ENCODE results near the gene DHODH.
"Not testable (repeated sequence)": the region's sequence is repeated elsewhere in the genome, so short reads cannot be mapped to it uniquely, and the experiment has no call there.

The DHODH gene

DNA sequence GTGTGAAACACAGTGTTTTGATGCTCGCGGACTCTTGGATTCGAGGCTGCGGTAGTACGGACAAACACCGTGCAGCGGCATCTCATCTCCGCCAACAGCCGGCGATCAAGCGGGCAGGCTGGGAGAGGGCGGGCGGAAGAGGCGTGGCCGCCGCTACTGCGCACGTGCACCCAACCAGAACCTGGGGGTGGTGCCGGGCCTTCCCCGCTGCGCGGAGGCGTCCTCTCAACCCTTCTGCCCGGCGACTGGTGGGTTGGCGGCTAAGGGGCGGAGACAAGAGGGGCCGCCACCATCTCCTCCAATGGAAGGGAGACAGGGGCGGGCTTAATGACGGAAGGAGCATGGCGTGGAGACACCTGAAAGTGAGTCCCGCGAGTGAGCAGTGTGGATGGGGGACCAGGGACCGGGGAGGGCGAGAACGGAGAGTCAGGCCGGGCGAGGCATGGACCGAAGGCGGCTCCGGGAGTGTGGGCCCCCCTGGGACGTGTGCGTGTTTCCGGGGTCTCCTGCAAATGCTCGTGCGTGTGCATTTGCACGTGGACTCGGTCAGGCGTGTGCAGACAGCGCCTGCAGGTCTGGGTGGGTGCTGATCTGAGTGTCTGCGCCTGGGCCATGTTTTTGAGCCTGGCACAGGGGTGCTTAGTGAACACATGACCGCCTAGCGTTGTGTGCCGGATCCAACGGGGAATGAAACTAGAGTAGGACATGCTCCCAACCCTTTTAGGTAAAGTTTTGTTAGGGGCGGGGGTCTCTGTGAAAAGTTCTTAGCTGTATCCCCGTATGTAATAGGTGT, at the start of gene DHODH:
DHODH (plus strand) TSS at position 321 of the 793 bp plus-strand sequence; CDS start at position 342, 21 bp downstream.
- DNase-seq = peak; percentile 98

DNA sequence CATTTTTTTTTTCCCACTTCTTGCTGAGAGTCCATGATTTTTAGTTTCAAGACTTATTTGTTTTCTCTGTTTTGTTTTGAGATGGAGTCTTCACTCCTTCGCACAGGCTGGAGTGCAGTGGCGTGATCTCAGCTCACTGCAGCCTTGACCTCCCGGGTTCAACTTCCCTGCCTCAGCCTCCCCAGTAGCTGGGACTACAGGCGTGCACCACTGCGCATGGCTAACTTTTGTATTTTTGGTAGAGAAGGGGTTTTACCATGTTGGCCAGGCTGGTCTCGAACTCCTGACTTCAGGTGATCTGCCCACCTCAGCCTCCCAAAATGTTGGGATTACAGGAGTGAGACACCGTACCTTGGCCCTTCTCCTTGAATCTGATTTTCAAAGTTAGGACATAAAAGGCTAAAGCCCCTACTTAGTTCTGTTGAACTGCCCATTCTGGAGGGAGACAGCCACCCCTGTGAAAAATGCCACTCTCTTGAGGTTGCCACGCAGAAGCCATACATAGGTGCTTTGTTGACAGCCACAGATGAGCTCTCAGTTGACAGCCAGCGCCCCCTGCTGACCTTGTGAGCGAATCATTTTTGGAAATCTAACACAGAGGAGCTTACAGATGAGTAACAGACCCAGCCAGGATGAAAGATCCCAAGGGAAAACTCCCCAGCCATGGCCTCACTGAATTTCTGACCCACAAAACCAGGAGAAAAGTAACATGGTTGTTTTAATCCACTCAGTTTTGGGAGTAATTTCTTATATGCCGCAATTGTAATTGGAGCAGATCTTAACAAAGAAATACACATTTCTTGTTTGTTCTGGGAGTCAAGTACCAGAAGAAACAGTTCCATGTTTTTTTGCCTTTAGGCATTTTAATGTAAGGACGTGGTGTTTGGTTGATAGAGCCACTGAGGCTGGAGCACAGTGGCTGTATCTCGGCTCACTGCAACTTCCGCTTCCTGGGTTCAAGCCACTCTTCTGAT, 47.2 kb upstream of the DHODH start:
- peak; percentile 77 to 81 for DNase-seq

DNA sequence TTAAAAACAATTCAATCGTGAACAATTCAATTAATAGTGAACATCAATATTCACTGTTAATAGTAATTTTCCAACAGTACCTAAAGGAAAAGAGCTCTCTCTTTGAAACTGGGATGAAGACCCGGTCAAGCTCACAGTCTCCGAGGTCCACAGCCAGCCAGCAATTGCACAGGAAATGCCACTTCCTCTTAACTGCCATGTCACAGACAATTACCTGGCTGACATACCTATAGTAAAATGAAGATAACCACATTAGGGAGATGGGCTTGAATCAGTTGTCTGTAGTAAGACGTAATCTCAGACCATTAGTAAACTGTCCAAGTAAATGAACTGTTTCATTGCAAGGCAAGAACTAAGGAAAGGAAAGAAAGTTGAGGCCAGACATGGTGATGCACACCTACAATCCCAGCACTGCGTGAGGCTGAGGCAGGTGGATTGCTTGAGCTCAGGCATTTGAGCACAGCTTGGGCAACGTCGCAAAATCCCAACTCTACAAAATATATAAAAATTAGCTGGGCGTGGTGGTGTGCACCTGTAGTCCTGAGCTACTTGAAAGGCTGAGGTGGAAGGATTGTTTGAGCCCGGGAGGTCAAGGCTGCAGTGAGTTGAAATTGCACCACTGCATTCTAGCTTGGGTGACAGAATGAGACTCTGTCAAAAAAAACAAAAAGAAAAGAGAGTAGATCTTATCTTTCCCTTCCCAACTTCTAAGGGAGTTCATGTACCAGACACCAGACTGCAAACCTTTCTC, 45.2 kb upstream of the DHODH start:
- DNase-seq = no peak

DNA sequence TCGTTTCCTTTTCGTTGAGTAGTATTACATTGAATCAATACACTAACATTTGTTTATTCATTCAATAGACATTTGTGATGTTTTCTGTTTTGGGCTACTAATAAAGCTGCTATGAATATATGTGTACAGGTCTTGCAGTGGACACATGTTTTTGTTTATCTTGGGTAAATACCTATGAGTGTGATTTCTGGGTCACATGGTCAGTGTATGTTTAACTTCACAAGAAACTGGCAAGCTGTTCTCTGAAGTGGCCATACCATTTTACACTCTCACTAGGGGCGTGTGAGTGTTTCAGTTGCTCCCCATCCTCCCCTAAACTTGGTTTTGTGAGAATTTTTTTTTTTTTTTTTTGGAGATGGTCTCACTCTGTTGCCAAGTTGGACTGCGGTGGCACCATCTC, 43.3 kb upstream of the DHODH start:
- DNase-seq = no peak

DNA sequence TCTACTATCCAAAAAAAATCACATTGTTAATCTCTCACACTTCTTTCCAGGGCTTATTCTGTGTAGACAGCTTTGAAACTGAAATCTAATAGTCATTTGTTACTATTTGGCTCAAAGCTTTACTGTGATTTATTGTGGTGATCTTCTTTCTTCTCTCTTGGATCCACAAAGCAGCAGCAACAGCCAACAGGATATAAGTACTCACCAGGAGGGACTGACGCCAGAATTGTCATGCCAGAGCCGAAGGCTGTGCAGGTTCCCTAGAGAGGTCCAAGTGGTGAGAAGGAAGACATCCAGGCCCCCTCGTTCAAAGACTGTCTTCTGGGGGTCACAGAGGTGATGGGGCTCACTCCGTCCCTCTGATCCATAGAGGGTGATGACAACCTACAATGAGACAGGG, 41.6 kb upstream of the DHODH start:
- DNase-seq = no peak

DNA sequence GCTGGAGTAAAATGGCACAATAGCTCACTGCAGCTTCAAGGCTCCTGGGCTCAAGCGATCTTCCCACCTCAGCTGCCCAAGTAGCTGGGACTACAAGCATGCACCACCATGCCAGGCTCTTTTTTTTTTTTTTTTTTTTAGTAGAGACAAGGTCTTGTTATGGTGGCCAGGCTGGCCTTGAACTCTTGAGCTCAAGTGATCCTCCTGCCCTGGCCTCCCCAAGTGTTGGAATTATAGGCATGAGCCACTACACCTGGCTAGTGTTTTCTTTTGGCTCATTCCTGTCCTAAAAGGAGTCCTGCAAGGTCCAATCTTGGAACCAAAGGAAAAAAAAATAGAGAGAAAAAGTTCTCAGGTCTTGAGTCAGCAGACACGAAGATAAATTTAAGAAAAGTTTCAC, 39.2 kb upstream of the DHODH start:
- DNase-seq = no peak

DNA sequence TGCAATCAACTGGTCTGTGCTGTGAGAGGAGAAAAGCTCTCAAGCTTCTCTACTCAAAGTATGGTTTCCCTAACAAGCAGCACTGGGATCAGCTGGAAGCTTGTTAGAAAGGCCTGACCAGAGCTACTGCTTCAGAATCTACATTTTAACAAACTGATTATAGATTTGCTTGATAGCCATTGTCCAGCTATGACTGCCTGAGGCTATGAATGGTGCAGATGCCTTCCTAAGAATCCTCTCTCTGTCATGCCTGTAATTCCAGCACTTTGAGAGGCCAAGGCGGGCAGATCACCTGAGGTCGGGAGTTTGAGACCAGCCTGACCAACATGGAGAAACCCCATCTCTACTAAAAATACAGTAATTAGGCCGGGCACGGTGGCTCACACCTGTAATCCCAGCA, 37.0 kb upstream of the DHODH start:
- no peak for DNase-seq

DNA sequence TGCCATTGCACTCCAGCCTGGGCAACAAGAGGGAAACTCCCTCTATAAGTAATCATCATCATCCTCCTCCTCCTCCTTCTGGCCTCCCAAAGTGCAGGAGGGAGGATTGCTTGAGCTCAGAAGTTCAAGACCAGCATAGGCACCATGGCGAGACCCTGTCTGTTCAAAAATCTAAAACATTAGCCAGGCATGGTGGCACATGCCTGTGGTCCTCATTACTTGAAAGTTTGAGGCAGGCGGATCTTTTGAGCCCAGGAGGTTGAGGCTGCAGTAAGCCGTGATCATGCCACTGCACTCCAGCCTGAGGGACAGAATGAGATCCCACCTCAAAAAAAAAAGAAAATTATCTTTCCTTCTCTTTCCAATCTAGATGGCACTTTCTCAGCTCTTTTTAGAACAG, 36.2 kb upstream of the DHODH start:
- DNase-seq = no peak

DNA sequence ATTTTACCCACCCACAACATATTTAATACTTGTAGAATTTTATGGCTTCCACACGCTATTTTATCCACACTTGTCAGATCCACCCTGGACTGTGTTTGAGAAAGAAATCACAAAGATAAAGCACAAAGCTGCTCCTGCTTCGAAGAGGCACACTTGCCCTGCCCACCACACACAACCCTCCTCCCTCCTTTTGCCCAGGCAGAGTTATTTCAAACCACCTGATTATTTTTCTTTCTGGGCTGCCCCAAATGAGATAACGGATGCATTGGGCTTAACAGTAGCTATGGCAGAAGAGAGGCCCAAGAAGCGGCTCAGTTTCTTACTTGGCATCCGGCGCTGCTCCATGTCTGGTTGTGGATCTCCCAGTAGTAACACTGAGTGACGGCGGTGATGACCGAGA, 35.5 kb upstream of the DHODH start:
- no peak for DNase-seq

DNA sequence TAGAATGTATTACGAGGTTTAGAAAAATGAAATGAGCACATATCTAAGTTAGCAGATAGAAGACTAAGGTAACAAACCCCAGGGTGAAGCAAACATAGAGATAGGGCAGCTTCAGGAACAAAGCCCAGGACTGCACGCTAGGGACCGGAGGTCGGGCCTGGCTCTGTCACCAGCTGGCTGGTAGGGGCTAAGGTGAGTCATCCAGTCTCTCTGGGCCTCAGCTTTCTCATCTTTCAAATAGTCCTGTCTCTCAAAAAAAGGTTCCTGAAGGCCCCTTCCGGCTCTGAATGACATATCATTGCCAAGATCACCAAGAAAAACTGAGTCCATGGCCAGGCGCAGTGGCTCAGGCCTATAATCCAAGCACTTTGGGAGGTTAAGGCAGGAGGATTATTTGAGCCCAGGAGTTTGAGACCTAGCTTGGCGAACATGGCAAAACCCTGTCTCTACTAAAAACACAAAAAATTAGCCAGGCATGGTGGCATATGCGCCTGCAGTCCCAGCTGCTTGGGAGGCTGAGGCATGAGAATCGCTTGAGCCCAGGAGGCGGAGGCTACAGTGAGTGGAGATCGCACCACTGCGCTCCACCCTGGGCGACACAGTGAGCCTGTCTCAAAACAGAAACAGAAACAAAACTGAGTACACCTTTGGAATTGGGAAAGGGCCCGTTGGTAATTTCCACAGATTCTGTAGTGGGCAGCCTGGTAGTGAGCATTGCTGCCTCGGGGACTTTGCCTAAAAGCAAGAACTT, 34.3 kb upstream of the DHODH start:
- no peak for DNase-seq

DNA sequence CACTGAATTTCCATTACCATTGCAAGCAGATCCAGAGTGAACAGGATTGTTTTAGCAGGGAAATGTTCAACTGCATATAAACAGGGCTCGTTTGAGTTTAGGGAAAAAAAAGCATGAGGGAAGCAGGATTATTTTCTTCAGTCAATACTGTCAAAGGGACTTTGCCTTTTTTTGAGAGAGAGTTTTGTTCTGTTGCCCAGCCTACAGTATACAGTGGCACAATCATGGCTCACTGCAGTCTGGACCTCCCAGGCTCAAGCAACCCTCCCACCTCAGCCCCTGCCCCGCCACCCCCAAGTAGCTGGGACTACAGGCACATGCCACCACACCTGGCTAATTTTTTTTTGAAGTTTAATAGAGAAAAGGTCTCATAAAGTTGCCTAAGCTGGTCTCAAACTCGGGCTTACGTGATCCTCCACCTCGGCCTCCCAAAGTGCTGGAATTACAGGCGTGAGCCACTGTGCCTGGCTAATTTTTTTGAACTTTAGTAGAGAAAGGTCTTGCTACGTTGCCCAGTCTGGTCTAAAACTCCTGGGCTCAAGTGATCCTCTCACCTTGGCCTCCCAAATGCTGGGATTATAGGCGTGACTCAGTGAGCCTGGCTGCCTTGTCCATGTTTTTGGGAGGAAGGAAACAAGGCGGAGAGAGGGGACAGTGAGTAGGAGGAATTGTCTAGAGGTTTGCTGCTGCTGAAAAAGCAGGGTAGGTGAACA, 23.1 kb upstream of the DHODH start:
- no peak for DNase-seq

DNA sequence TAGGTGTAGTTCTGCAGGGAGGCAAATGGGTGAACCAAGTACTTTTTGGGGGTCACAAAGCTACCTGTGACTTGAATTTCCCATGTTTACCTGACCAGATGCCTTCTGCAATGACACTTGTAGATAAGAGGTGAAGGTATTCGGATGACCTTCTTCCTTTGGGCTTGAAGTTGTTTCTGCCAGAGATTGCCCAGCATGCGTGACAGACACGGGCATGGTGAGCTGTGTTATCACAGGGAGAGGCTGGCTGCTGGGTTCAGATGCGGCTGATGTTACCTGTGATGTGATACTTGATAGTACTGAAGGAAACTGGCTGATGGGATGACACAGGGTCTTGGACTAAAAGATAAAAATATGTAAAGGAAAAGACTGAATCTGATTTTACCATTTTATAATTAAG, 22.4 kb upstream of the DHODH start:
- no peak for DNase-seq

DNA sequence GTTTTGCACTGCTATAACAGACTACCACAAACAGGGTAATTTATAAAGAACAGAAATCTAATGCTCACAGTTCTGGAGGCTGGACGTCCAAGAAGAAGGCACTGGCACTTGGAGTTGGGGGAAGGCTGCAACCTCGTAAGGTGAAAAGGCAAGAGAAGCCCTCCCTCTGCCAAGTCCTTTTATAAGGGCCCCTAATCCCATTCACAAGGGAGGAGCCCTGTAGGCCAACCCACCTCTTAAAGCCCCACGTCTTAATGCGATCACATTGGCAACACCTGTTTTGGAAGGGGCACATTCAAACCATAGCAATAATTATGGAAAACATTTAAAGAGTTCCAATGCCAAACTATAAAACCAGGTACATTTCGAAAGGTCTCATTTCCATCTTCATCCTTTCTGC, 13.5 kb upstream of the DHODH start:
- DNase-seq = no peak

DNA sequence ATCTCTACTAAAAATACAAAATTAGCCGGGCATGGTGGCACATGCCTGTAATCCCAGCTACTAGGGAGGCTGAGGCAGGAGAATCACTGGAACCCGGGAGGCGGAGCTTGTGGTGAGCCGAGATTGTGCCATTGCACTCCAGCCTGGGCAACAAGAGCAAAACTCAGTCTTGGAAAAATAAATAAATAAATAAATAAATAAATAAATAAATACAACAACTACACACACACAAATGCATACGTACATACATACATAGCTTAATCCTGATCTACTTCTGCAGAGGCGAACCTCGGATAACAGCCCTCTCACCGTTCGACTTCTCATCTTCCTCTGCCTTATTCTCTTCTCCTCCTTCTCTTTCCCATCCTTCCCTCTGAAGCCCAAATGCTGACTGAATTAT, 11.0 kb upstream of the DHODH start:
- not testable (repeated sequence) for DNase-seq

DNA sequence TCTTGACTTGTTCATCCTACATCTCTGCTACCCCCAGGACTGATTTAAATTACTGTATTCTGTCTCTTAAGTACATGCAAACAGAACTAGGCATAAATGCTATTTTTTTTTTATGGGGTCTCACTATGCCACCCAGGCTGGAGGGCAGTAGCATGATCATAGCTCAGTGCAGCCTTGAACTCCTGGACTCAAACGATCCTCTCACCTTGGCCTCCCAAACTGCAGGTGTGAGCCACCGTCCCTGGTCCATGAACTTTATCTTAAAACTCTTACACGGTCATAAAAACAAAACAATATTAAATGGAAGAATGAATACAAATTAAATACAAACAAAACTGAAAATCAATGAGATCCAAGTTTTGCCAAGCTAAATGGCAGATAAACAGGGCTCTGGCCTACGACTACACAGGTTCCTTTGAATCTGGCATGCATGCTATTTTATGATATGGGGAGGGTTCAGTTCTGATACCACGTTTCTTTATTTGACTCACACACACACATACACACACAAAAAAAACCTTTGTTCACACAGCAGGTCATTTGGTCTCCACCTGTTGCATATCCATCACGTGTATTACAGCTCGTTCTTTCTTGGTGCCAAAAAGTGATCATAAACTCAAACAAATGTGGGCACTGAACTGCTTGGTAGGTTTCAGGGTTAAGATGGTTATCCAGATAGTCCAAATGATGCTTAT, 7.2 kb upstream of the DHODH start:
- DNase-seq = no peak

DNA sequence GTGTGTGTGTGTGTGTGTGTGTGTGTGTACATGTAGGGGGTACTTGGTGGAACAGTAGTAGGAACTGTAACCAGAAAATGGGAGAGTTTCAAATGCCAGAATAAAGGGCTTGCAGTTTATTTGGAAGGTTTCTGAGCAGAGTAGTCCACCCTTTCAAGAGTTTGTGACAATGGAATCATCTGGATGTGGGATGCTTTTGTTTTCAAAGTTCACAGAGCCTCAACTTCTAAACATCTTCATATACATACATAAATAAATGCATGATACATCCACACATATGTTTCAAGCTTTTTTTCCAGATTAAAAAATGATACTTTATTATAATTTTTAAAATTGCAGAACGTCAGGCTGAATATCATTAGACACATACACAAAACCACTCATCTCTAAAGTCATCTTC, 5.9 kb upstream of the DHODH start:
- no peak for DNase-seq

DNA sequence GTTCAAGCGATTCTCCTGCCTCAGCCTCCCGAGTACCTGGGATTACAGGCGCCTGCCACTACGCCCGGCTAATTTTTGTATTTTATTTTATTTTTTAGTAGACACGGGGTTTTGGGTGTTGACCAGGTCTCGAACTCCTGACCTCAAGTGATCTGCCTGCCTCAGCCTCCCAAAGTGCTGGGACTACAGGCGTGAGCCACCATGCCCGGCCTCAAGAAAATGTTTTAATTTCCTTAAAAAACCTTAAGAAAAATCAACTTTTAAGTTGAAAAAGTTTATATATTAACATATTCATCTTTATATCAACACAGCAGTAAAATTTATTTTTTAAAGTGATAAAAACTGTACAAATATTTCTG, 500 bp upstream of the DHODH start:
- not testable (repeated sequence) for DNase-seq

DNA sequence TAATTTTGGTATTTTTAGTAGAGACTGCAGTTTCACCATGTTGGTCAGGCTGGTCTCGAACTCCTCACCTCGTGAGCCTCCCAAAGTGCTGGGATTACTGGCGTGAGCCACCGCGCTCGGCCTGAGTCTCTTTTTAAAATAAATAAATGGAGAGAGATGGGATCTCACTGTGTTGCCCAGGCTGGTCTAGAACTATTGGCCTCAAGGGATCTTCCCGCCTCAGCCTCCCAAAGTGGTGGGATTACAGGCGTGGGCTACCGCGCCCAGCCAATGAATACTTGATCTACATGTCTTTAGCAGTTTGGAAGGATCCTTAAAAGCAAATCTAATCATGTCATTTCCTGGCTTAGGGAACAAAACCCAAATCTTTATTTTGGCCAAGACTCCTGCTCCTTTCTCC, 1.2 kb downstream of the DHODH start:
- DNase-seq = no peak

DNA sequence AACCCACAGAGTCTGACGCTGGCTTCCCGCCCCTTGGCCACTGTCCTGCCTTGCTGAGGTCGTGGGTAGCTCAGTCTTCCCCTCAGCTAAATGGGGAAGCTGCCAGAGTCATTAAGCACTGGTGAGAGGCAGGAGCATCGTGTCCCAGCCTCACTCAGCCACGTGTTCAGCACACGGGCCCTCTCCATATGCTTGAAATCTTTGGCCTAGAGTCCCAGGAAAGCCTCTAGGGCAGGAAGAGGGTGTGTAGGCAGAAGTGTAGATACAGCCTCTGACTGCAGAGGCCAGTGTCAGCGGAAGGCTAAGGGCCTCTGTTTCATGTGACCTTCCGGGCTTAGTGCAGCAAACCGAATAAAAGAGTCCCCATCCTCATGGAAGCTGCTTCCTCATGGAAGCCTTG, 4.1 kb downstream of the DHODH start:
- no peak for DNase-seq

DNA sequence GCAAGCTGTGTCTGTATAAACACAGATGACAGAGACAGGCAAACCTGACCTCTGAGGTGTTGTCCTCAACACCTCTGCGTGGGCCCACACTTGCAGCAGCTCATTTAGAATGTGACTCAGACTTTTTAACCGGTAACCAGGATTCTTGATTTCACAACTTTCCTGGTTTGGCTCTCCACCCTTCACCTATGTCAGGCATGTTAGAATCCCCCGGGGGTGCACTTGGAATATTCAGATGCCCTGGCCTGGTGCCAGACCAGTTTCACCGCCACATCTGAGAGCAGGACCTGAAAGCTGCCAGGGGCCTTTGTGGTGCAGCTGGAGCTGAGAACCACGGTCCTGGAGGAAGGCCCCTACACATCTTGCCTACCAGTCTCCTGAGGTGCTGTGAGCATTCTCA, 4.8 kb downstream of the DHODH start:
- DNase-seq = peak in 1 of 2 donors; percentile 14

DNA sequence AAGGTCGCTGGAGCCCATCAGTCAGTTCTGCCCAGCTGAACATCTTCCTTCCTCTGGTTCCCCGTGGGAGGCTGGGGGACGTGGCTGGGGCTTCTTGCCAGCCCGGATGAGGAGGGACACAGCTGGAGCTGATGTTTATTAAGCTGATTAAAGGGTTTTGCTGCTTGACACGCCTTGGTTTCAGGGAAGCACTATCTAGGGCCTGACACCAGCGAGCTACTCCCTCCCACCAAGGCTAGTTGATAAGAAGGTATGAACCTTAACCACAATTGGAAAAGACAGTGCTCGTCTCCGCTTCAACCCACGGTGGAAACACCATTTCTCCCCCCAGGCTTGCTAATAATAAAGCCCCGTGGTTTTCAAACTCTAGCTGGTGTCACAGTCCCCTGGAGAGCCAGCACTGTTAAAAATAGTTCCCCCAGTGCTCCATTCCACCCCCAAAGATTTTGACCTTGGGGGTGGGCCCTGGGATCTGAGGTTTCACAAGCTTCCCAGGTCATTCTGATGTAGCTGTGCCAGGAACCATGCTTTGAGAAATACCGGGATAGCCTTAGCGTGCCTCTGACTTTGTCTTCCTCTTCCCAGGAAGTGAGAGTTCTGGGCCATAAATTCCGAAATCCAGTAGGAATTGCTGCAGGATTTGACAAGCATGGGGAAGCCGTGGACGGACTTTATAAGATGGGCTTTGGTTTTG, 5.5 kb downstream of the DHODH start:
- no peak for DNase-seq
